Osteoblast (primary cell): ENCODE measurements around the gene ACSM2B. TPM values are rescaled to one million over a fixed set of nuclear protein-coding genes. Genes with fewer than 3 reads are reported as not detected.

Source experiments
- DNase-seq: peaks from one replicate; pipeline ENCODE4 v3.0.0; 2011; ENCODE audit warnings: low spot score, mixed read lengths; ENCODE audit not compliant: insufficient read length; ENCODE audit errors: missing footprints
- H2AFZ ChIP-seq: 2 replicates; pipeline ENCODE4 v1.6.0; 2011; ENCODE audit warnings: mild to moderate bottlenecking, low read length
- H3K27ac ChIP-seq: 2 replicates; pipeline ENCODE4 v1.5.1; 2011; ENCODE audit warnings: mild to moderate bottlenecking, low read depth, low read length, moderate library complexity
- H3K27me3 ChIP-seq: 2 replicates; pipeline ENCODE4 v1.6.0; 2012; ENCODE audit warnings: mild to moderate bottlenecking, control low read depth, inconsistent platforms, low read length, moderate library complexity; ENCODE audit not compliant: insufficient read depth
- H3K36me3 ChIP-seq: 2 replicates; pipeline ENCODE4 v1.5.1; 2011; ENCODE audit warnings: mild to moderate bottlenecking, low read length, control low read depth, moderate library complexity; ENCODE audit not compliant: insufficient read depth
- H3K4me1 ChIP-seq: 2 replicates; pipeline ENCODE4 v1.5.1; 2011; ENCODE audit warnings: mild to moderate bottlenecking, low read length, control low read depth, moderate library complexity; ENCODE audit not compliant: insufficient read depth
- H3K4me2 ChIP-seq: 2 replicates; pipeline ENCODE4 v1.6.0; 2011; ENCODE audit warnings: mild to moderate bottlenecking, low read length; ENCODE audit not compliant: insufficient read depth
- H3K4me3 ChIP-seq: fragments of 200-600 bp; sonication (generic); 3 replicates; pipeline ENCODE4 v1.5.1; 2012; ENCODE audit warnings: mild to moderate bottlenecking, low read length, inconsistent platforms; ENCODE audit not compliant: insufficient read depth
- H3K79me2 ChIP-seq: 2 replicates; pipeline ENCODE4 v1.6.0; 2012; ENCODE audit warnings: mild to moderate bottlenecking, low read length, control low read depth, inconsistent platforms; ENCODE audit not compliant: insufficient read depth
- H3K9me3 ChIP-seq: 2 replicates; pipeline ENCODE4 v1.5.1; 2011; ENCODE audit warnings: low read depth, low read length, control low read depth
- H4K20me1 ChIP-seq: 2 replicates; pipeline ENCODE4 v1.6.0; 2012; ENCODE audit warnings: mild to moderate bottlenecking, low read length, control low read depth; ENCODE audit not compliant: insufficient read depth
- CTCF ChIP-seq: IDR thresholded peaks from 2 replicates; pipeline ENCODE4 v1.5.1; 2011; ENCODE audit warnings: mild to moderate bottlenecking, low read depth, low read length, moderate library complexity; ENCODE audit errors: extremely low read depth
- total RNA-seq: library from RNA; depleted of rRNA; stranded (reverse); fragments of >200 nt; gene quantifications from 2 replicates; pipeline ENCODE4 v1.2.3, GENCODE V29; 2012

ACSM2B gene
- total RNA-seq, 1 donor, result not detected

DNA sequence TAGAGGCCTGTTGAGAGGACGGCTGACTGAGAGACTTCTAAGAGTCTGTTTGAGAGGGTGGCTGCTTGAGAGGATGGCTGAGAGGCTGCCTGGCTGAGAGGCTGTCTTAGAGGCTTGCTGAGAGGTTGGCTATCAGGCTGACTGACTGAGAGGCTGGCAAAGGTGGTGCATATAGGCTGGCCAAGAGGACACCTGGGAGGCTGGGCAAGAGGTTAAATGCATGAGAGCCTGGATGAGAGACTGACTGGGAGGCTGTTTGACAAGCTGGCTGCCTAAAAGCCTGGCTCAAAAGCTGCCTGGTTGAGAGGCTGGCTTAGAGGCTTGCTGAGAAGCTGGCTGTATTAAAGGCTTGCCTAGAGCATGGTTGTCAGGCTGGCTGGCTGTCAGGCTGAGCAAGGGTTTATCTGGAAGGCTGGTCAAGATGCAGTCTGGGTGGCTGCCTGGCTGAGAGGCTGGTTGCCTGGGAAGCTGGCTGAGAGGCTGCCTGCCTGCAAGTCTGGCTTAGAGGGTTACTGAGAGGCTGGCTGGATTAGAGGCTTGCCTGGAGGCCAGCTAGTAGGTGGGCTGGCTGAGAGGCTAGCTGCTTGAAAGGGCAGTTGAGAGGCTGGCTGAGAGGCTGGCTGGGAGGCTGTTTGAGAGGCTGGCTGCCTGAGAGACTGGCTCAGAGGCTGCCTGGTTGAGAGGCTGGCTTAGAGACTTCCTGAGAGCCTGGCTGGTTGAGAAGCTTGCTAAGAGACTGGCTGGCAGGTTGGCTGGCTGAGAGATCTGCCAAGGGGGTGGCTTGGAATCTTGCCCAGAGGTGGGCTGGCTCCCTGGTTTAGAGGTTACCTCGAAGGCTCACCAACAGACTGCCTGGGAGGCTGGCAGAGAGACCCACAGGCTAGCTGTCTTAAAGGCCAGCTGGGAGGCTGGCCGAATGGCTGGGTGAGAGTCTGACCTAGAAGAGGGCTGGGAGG lies 38.3 kb upstream of the ACSM2B start:
- no peaks in the 10 kb centered on the region for H3K4me1 ChIP-seq
- no peak for TF ChIP-seq CTCF
- no peaks in the 10 kb centered on the region for H3K79me2 ChIP-seq
- H3K4me2 ChIP-seq, result no peak overlapping the region
- DNase-seq, result no peak
- no peaks in the 10 kb centered on the region for H3K36me3 ChIP-seq
- H3K27ac ChIP-seq, result no peak overlapping the region
- no peak overlapping the region for H3K4me3 ChIP-seq
- no peaks in the 10 kb centered on the region for H3K27me3 ChIP-seq
- no peak overlapping the region for H2AFZ ChIP-seq
- no peaks in the 10 kb centered on the region for H3K9me3 ChIP-seq
- H4K20me1 ChIP-seq, result no peaks in the 10 kb centered on the region

- Histone ChIP-seq H3K79me2 (no peaks in the 10 kb centered on the region), H3K4me3 (no peak overlapping the region), H3K27me3 (no peaks in the 10 kb centered on the region), H3K4me2 (no peak overlapping the region), H4K20me1 (no peaks in the 10 kb centered on the region), H2AFZ (no peak overlapping the region), H3K9me3 (no peaks in the 10 kb centered on the region), H3K36me3 (no peaks in the 10 kb centered on the region), H3K27ac (no peak overlapping the region), H3K4me1 (no peaks in the 10 kb centered on the region)
- TF ChIP-seq CTCF, result no peak
- DNase-seq, result no peak
These were observed 37.5 kb upstream of the ACSM2B start for GRCh38 chr16:20613481-20614185.

DNA sequence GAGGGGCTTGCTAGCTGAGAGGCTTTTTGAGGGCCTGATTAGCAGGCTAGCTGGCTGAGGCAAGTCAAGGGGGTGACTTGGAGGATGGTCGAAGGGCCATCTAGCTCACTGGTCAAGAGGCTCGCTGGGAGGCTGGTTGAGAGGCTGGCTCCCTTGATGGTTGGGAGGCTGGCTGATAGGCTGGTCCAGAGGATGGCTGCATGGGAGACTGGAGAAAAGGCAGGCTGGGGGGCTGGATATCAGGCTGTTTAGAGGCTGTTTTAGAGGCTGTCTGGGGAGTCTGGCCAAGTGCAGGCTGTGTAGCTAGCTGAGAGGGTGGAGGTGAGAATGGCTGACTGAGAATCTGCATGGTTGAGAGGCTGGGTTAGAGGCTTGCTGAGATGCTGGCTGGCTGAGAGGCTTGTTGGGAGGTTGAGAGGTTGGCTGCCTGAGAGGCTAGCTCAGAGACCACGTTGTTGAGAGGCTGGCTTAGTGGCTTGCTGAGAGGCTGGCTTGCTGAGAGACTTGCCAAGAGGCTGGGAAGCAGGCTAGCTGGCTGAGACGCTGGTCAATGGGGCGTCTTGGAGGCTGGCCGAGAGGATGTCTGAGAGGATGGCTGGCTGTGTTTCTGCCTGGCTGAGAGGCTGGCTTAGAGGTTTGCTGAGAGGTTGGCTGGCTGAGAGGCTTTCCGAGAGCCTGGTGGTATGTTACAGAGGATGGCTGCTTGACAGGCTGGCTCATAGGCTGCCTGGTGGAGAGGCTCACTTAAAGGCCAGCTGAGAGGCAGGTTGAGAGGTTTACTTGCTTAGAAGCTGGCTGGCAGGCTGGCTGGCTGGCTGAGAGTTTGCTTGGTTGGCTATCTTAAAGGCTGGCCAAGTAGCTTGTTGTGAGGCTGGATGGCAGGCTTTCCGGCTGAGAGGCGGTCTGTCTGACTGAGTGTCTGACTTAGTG lies 36.6 kb upstream of the ACSM2B start:
- Histone ChIP-seq H3K27ac (no peak overlapping the region), H3K4me2 (no peak overlapping the region), H3K4me3 (no peak overlapping the region), H4K20me1 (no peaks in the 10 kb centered on the region), H3K4me1 (no peaks in the 10 kb centered on the region), H3K9me3 (no peaks in the 10 kb centered on the region), H3K79me2 (no peaks in the 10 kb centered on the region), H3K27me3 (no peaks in the 10 kb centered on the region), H2AFZ (no peak overlapping the region), H3K36me3 (no peaks in the 10 kb centered on the region)
- TF ChIP-seq CTCF, result no peak
- DNase-seq, result no peak
